Bronchial smooth muscle cell (primary cell): Measurements from ENCODE around the gene SSTR4. TPM values are rescaled to one million over a fixed set of nuclear protein-coding genes. Genes with fewer than 3 reads are reported as not detected.

Experiments used
- total RNA-seq: library from RNA; depleted of rRNA; stranded (reverse); fragments of >200 nt; gene quantifications from 2 replicates; pipeline ENCODE4 v1.2.1, GENCODE V29; 2014

SSTR4 gene, protein sequence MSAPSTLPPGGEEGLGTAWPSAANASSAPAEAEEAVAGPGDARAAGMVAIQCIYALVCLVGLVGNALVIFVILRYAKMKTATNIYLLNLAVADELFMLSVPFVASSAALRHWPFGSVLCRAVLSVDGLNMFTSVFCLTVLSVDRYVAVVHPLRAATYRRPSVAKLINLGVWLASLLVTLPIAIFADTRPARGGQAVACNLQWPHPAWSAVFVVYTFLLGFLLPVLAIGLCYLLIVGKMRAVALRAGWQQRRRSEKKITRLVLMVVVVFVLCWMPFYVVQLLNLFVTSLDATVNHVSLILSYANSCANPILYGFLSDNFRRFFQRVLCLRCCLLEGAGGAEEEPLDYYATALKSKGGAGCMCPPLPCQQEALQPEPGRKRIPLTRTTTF
- not detected in 2 replicates for total RNA-seq

GRCh38 chr20:23034721-23035671 lies at the start of gene SSTR4:
Gene SSTR4 (plus strand): TSS chr20:23035312. CDS start chr20:23035484, 172 bp downstream.

DNA sequence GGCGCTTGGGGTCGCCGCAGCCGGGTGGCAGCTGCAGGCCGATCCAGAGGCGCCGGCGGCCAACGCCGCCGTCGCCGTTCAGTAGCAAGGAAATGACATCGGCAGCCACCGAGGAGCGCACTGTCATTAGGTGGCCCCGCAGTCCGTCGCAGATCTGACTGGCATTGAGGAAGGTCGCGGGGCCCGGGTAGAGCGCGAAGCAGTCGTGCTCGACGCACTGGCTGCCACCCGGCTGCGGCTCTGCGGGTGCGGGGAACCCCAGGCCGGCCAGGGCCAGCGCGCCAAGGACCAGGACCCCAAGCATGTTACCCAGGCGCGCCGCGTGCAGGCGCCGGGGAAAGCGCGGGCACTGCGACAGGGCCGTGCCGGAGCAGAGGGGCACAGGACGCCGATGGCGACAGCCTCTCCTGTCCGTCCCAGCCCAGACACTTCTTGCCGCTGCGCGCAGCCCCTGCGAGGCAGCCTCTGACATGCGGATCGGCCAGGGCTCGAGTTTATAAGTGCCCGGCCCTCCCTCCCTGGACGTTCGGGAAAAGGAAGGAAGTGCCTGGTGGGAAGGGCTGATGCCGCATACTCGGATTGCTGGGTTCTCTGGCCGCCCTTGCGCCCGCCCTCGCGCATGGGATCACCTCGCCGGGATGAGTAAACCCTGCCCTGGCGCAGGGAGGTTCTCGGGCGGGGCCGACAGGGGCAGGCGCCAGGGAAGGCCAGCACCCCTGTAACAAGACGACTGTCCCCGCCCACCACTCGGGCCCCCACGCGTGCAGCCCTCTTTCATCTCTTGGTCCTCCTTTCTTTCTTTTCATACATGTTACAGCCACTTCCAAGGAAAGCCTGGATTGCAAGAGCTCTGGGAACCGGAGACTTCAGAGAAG lies 14.3 kb downstream of the SSTR4 start, which contains the start of gene THBD:
TSS of gene THBD (minus strand) at position 472 of the 875 bp plus-strand sequence. CDS start at position 304, 168 bp downstream.

GRCh38 chr20:23086056-23086566 lies 51.0 kb downstream of the SSTR4 start, which contains the start of gene CD93:
Gene CD93 (minus strand): TSS chr20:23086324. CDS start chr20:23086192, 132 bp downstream.

Other genes with a start within 250 kb of the SSTR4 start
- 5.7 and 34.8 TPM in 2 replicates for gene THBD, start 14.4 kb downstream of the SSTR4 start, total RNA-seq
- under 0.01 and 0.34 TPM in 2 replicates for gene CD93, start 51.0 kb downstream of the SSTR4 start, total RNA-seq